GM19468 (cell line): ENCODE results near the gene FAT4.

Source experiments
- ATAC-seq: cut with Tn5 transposase; IDR thresholded peaks from one replicate; pipeline ENCODE4 v1.9.1; 2021; ENCODE audit warnings: mild to moderate bottlenecking, moderate library complexity, moderate number of reproducible peaks; ENCODE audit not compliant: unreplicated experiment; ENCODE audit errors: extremely low read depth

FAT4 gene

GRCh38 chr4:125314676-125315575 is at the start of gene FAT4:
Gene FAT4 (plus strand): TSS chr4:125314955. CDS start chr4:125316412, 1,457 bp downstream.
- ATAC-seq = peak; percentile 46

GRCh38 chr4:125265846-125266245 is 48.9 kb upstream of the FAT4 start:
- ATAC-seq = no peak

- no peak for ATAC-seq
Measured at GRCh38 chr4:125266901-125267604, 47.7 kb upstream of the FAT4 start.

- ATAC-seq = no peak
Measured at GRCh38 chr4:125267630-125268029, 47.1 kb upstream of the FAT4 start.

- ATAC-seq = no peak
Measured at GRCh38 chr4:125268068-125268755, 46.5 kb upstream of the FAT4 start.

- no peak for ATAC-seq
Measured at GRCh38 chr4:125276811-125277210, 37.9 kb upstream of the FAT4 start.

GRCh38 chr4:125277790-125278189 is 37.0 kb upstream of the FAT4 start:
- no peak for ATAC-seq

GRCh38 chr4:125280892-125281403 is 33.8 kb upstream of the FAT4 start:
- no peak for ATAC-seq

GRCh38 chr4:125283707-125284279 is 31.0 kb upstream of the FAT4 start:
- ATAC-seq = no peak

GRCh38 chr4:125297116-125297515 is 17.6 kb upstream of the FAT4 start:
- ATAC-seq = no peak

- no peak for ATAC-seq
Measured at GRCh38 chr4:125303058-125303457, 11.7 kb upstream of the FAT4 start.

GRCh38 chr4:125303821-125304220 is 10.9 kb upstream of the FAT4 start:
- no peak for ATAC-seq

GRCh38 chr4:125306112-125306511 is 8.6 kb upstream of the FAT4 start:
- no peak for ATAC-seq

- ATAC-seq = no peak
Measured at GRCh38 chr4:125306533-125306932, 8.2 kb upstream of the FAT4 start.

- ATAC-seq = no peak
Measured at GRCh38 chr4:125311503-125311902, 3.3 kb upstream of the FAT4 start.

GRCh38 chr4:125313497-125313896 is 1.3 kb upstream of the FAT4 start:
- ATAC-seq = peak; percentile 56

GRCh38 chr4:125313989-125314667 is 627 bp upstream of the FAT4 start:
- ATAC-seq = no peak

GRCh38 chr4:125315576-125316400 is 1.0 kb downstream of the FAT4 start:
- no peak for ATAC-seq

- ATAC-seq = no peak
Measured at GRCh38 chr4:125316401-125316790, 1.6 kb downstream of the FAT4 start.
